ENCODE data around the gene DENND4B.

The DENND4B gene

GRCh38 chr1:153951801-153952200 is 5.3 kb upstream of the DENND4B start:
- Histone ChIP-seq H3K36me3 (peaks cover 58 to 76% (median 72%) of the 10 kb centered on the region in 3 donors), H3K4me3 (no peak overlapping the region), H3K27ac (no peak overlapping the region), H3K9me3 (no peaks in the 10 kb centered on the region), H3K4me1 (peaks cover 0 to 31% (median 18%) of the 10 kb centered on the region in 4 donors), H3K27me3 (no peaks in the 10 kb centered on the region)
- DNase-seq = no peak
- no peak for TF ChIP-seq CTCF (IDR thresholded peaks at IDR 0.05)
- intact Hi-C loops (cut with DNase I; ENCODE audit: low total_unique reads) = no loop called here

DNA sequence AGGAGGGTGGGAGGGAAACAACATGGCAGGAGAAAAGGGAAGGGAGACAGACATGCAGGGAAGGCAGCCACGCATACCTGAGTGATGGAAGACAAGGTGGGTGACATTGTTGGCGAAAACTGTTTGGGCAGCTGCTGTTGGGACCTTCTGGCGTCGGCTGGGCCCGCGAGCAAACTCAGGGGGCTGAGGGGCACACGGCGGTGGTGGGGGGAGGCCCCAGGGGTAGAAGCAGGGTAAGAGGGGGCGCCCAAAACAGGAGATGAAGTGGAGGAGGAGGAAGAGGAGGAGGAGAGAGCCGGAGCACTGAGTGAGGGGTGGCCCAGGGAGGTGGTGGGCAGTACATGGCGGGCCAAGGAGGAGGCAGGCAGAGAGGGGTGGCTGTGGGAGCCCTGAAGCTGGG is 4.7 kb upstream of the DENND4B start:
- no peak overlapping the region for H3K27ac ChIP-seq
- no peak overlapping the region for H3K4me3 ChIP-seq

DNA sequence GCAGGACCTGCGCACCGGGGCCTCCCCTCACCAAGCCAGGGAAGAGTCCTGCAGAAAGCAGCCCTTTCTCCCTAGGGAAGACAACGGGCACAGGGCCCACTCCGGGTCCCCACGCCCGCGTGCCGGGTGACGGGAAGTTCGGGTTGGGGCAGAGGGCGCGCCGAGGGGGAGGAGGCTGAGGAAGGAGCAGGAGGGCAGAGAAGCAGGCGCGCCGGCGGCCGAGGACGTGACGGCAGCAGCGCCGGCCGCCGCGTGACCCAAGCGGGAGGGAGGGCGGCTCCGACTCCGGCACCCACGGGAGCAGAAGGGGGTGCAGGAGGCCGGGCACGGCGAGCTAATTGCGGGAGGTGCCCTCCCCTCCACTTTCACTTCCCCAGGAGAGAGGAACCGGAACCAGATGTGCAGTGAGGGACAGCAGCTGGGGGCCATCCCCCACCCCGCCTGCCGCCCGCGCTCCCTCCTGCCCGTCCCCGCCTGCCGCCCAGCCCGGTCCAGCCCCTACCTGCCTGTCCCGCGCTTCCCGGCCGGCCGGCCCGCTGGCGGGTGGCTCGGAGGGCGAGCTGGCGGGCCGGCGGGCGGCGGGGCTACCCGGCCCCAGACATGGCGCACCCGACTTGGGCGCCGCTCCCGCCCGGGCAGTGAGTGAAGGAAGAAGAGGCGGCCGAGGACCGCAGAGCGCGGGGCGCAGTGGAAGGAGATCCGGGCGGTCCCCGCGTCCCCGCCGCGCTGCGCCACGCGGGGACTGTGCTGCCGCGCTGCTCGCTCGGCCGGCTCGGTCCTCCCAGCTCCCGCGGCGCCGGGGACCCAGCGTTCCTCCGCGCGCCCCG is 510 bp downstream of the DENND4B start:
- no peak for TF ChIP-seq CTCF (IDR thresholded peaks at IDR 0.05)
- Histone ChIP-seq H3K27me3 (no peaks in the 10 kb centered on the region), H3K36me3 (peaks cover 39 to 68% (median 52%) of the 10 kb centered on the region in 3 donors), H3K4me1 (peaks cover 0 to 31% (median 15%) of the 10 kb centered on the region in 4 donors), H3K4me3 (peak overlapping the region; percentile 87 to 93), H3K27ac (peak overlapping the region; percentile 94 to 98), H3K9me3 (no peaks in the 10 kb centered on the region)
- DNase-seq = peak; percentile 87 to 95
- intact Hi-C loops (cut with DNase I; ENCODE audit: low total_unique reads) = loop anchor here (2.0 to 10.0 kb wide), 3 partner anchors 41 to 271 kb away; partner anchors contain the start of genes ILF2, NPR1 and RAB13

More for the DNA sequence above, 4.7 kb upstream of the DENND4B start:
- no peak for TF ChIP-seq CTCF (IDR thresholded peaks at IDR 0.05)
- H3K4me1 ChIP-seq = peaks cover 0 to 28% (median 14%) of the 10 kb centered on the region in 4 donors
- H3K27me3 ChIP-seq = no peaks in the 10 kb centered on the region
- DNase-seq = no peak
- H3K9me3 ChIP-seq = no peaks in the 10 kb centered on the region
- peaks cover 58 to 76% (median 72%) of the 10 kb centered on the region in 3 donors for H3K36me3 ChIP-seq
- intact Hi-C loops (cut with DNase I; ENCODE audit: low total_unique reads) = no loop called here

- Histone ChIP-seq H3K27ac (peak overlapping the region; percentile 94 to 98), H3K9me3 (no peaks in the 10 kb centered on the region), H3K4me1 (peaks cover 0 to 31% (median 15%) of the 10 kb centered on the region in 4 donors), H3K36me3 (peaks cover 39 to 68% (median 52%) of the 10 kb centered on the region in 3 donors), H3K4me3 (peak overlapping the region; percentile 87 to 93), H3K27me3 (no peaks in the 10 kb centered on the region)
- intact Hi-C loops (cut with DNase I; ENCODE audit: low total_unique reads) = loop anchor here (5.0 to 10.0 kb wide), 2 partner anchors 42 to 270 kb away; partner anchors contain the start of genes ILF2, NPR1 and RAB13
- TF ChIP-seq CTCF (IDR thresholded peaks at IDR 0.05) = no peak
- DNase-seq = peak; percentile 63 to 86
These were observed 1.3 kb downstream of the DENND4B start for GRCh38 chr1:153945131-153945794.

DNA sequence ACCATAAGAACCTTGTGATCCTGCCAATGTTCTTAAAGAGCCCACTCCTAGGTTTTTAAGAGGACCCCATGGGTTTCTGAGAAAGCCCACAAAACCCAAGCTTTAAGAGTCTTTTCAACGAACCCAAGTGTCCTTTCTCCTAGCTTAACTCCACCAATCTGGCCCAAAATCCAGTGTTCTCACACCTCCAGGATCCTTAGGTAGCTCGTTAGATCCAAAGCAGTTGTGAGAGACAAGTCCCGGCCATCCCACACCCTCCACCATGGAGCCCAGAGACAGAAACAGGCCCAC is 1.7 kb downstream of the DENND4B start:
- TF ChIP-seq CTCF (IDR thresholded peaks at IDR 0.05) = no peak
- H3K4me1 ChIP-seq = peaks cover 0 to 31% (median 15%) of the 10 kb centered on the region in 4 donors
- intact Hi-C loops (cut with DNase I; ENCODE audit: low total_unique reads) = loop anchor here (5.0 to 10.0 kb wide), 2 partner anchors 43 to 270 kb away; partner anchors contain the start of genes ILF2, NPR1 and RAB13
- peak overlapping the region; percentile 87 to 93 for H3K4me3 ChIP-seq
- DNase-seq = no peak
- peak overlapping the region; percentile 94 to 98 for H3K27ac ChIP-seq
- peaks cover 40 to 68% (median 52%) of the 10 kb centered on the region in 3 donors for H3K36me3 ChIP-seq
- H3K27me3 ChIP-seq = no peaks in the 10 kb centered on the region
- H3K9me3 ChIP-seq = no peaks in the 10 kb centered on the region

Measured in tibial artery (tissue), 4 donors.